GM12878 (cell line): ENCODE data around the gene PARM1. TPM values are rescaled to one million over a fixed set of nuclear protein-coding genes. Genes with fewer than 3 reads are reported as not detected.

ENCODE experiments used
- ATAC-seq: fragments of 200-7000 bp; cut with Tn5 transposase; 3 replicates; pipeline ENCODE4 v1.9.1; 2020; ENCODE audit warnings: mild to moderate bottlenecking, moderate library complexity
- BruUV-seq: library from RNA; stranded (reverse); fragments of 400-500 nt; replicated peaks from 2 replicates; lab custom pipeline; 2021; lab: Mats Ljungman, UMichigan
- CTCF ChIA-PET: fragments of 300-600 bp; sonication (Branson Sonifier 250); formaldehyde crosslinking; extraction: SDS; loops from one replicate; lab custom pipeline; 2021; ENCODE audit warnings: inconsistent platforms; lab: Yijun Ruan, JAX
- POLR2A ChIA-PET: fragments of 350-600 bp; formaldehyde crosslinking; extraction: SDS; loops from one replicate; lab custom pipeline; 2021; ENCODE audit warnings: inconsistent platforms; lab: Charles Lee
- RAD21 ChIA-PET: fragments of 300-600 bp; sonication (Branson Sonifier 250); formaldehyde crosslinking; loops from one replicate; lab custom pipeline; 2023; ENCODE audit warnings: antibody characterized with exemption; ENCODE audit not compliant: unreplicated experiment; lab: Charles Lee
- SMC1A ChIA-PET: fragments of 300-600 bp; sonication (Branson Sonifier 250); formaldehyde crosslinking; loops from one replicate; lab custom pipeline; 2023; ENCODE audit not compliant: unreplicated experiment, uncharacterized antibody; lab: Charles Lee
- DNase-seq: peaks from one replicate; pipeline ENCODE4 v3.0.0-alpha.2; 2011; ENCODE audit warnings: low read depth, low spot score
- FAIRE-seq: peaks from 3 replicates; lab custom pipeline; 2011; peaks lifted over from hg19 to GRCh38; lab: Jason Lieb, UNC
- H2AFZ ChIP-seq: 2 replicates; pipeline ENCODE4 v1.6.0; 2011; ENCODE audit warnings: low read depth, low read length, control low read depth; ENCODE audit not compliant: control insufficient read depth
- H3K27ac ChIP-seq: 2 replicates; pipeline ENCODE4 v1.5.1; 2011; ENCODE audit warnings: control low read depth; ENCODE audit not compliant: control insufficient read depth, insufficient read depth
- H3K27me3 ChIP-seq, 2 experiments: replicated peaks in 1 of 2; 2 replicates each; pipeline versions ENCODE4 v1.6.0 to v1.6.1; 2011; ENCODE audit warnings: low read length in 1 of 2; ENCODE audit not compliant: control insufficient read depth in 2 of 2, insufficient read depth in 2 of 2
- H3K36me3 ChIP-seq, 2 experiments: 2 replicates each; pipeline ENCODE4 v1.5.1; 2011; ENCODE audit warnings: low read length in 1 of 2; ENCODE audit not compliant: control insufficient read depth in 2 of 2, insufficient read depth in 2 of 2
- H3K4me1 ChIP-seq: 2 replicates; pipeline ENCODE4 v1.6.1; 2011; ENCODE audit warnings: mild to moderate bottlenecking, low read length, moderate library complexity, mixed read lengths; ENCODE audit not compliant: control insufficient read depth, insufficient read depth
- H3K4me2 ChIP-seq: 2 replicates; pipeline ENCODE4 v1.6.0; 2011; ENCODE audit warnings: control low read depth; ENCODE audit not compliant: control insufficient read depth, insufficient read depth
- H3K4me3 ChIP-seq: fragments of 200-600 bp; sonication (generic); 2 replicates; pipeline ENCODE4 v1.5.1; 2016
- H3K79me2 ChIP-seq: 2 replicates; pipeline ENCODE4 v1.6.0; 2011; ENCODE audit warnings: low read length; ENCODE audit not compliant: control insufficient read depth, insufficient read depth
- H3K9ac ChIP-seq: 2 replicates; pipeline ENCODE4 v1.8.0; 2011; ENCODE audit warnings: low read length, control low read depth, mixed read lengths; ENCODE audit not compliant: control insufficient read depth, insufficient read depth
- H3K9me3 ChIP-seq: replicated peaks from 3 replicates; pipeline ENCODE4 v1.5.1; 2011; ENCODE audit warnings: mild to moderate bottlenecking, low read length; ENCODE audit not compliant: control insufficient read depth, insufficient read depth
- H4K20me1 ChIP-seq: 2 replicates; pipeline ENCODE4 v1.6.0; 2011; ENCODE audit not compliant: control insufficient read depth, insufficient read depth
- CHD4 ChIP-seq: fragments of 200-600 bp; sonication (generic); IDR thresholded peaks from 2 replicates; pipeline ENCODE4 v1.6.1; 2016; ENCODE audit warnings: mild to moderate bottlenecking
- CUX1 ChIP-seq: IDR thresholded peaks from 2 replicates; pipeline ENCODE4 v1.6.1; 2012; ENCODE audit warnings: improper control_type of control experiment, low read depth, low read length; ENCODE audit not compliant: insufficient replicate concordance
- DPF2 ChIP-seq: fragments of 450-650 bp; IDR thresholded peaks from 2 replicates; pipeline ENCODE4 v1.6.1; 2017; ENCODE audit warnings: mild to moderate bottlenecking
- EZH2 ChIP-seq: IDR thresholded peaks from 2 replicates; pipeline ENCODE4 v1.6.1; 2012; ENCODE audit warnings: low read depth, mild to moderate bottlenecking, control low read depth, inconsistent platforms, low read length, borderline replicate concordance; ENCODE audit not compliant: control insufficient read depth
- HCFC1 ChIP-seq: fragments of 150-350 bp; IDR thresholded peaks from 2 replicates; pipeline ENCODE4 v1.6.1; 2014; ENCODE audit warnings: low read length
- NR2F1 ChIP-seq: fragments of 450-650 bp; conservative IDR thresholded peaks from 2 replicates; pipeline ENCODE4 v1.6.1; 2017; ENCODE audit warnings: mild to moderate bottlenecking
- PBX3 ChIP-seq: IDR thresholded peaks from 2 replicates; pipeline ENCODE4 v1.6.1; 2011; ENCODE audit warnings: mild to moderate bottlenecking, low read depth, low read length, moderate library complexity; ENCODE audit not compliant: insufficient replicate concordance
- POLR2A ChIP-seq: IDR thresholded peaks from 2 replicates; pipeline ENCODE4 v1.6.1; 2011; ENCODE audit warnings: low read depth, mild to moderate bottlenecking, low read length
- RAD51 ChIP-seq: fragments of 450-650 bp; IDR thresholded peaks from 2 replicates; pipeline ENCODE4 v1.6.1; 2016; ENCODE audit warnings: moderate library complexity, mild to moderate bottlenecking, inconsistent platforms
- SKIL ChIP-seq: fragments of 450-650 bp; IDR thresholded peaks from 2 replicates; pipeline ENCODE4 v1.6.1; 2017; ENCODE audit warnings: mild to moderate bottlenecking, low read depth, inconsistent platforms; ENCODE audit not compliant: poor library complexity, severe bottlenecking
- USF2 ChIP-seq: IDR thresholded peaks from 2 replicates; pipeline ENCODE4 v1.6.1; 2011; ENCODE audit warnings: low read depth, low read length, improper control_type of control experiment, borderline replicate concordance
- ZNF207 ChIP-seq: fragments of 450-650 bp; IDR thresholded peaks from 2 replicates; pipeline ENCODE4 v1.6.1; 2014; ENCODE audit warnings: antibody characterized with exemption, mild to moderate bottlenecking, borderline replicate concordance
- WGBS: methylation state at CpG from one replicate; pipeline ENCODE4 v1.1.6; 2016; ENCODE audit warnings: low lambda C conversion rate; ENCODE audit not compliant: insufficient replicate concordance, insufficient coverage; ENCODE audit errors: missing lambda C conversion rate; 5-methylcytosine and 5-hydroxymethylcytosine counted together
- in situ Hi-C: fragments of 300-500 bp; cut with MboI; formaldehyde crosslinking; loops from 9 replicates; pipeline ENCODE4 v1.14.3; 2018; ENCODE audit warnings: mixed read lengths
- intact Hi-C: fragments of 100-400 bp; cut with micrococcal nuclease; formaldehyde crosslinking; loops from one replicate; pipeline ENCODE4 v1.14.2; 2022; ENCODE audit not compliant: unreplicated experiment
- polyA plus RNA-seq, 11 experiments: library from polyadenylated mRNA; depleted of rRNA in 4 of 11; unstranded in 6 of 11; stranded (reverse) in 5 of 11; fragments of >200 nt; fragmentation: Nextera tagmentation in 4 of 11; fragmentation: Illumina TruSeq in 1 of 11; extraction: Ambion mirVana in 4 of 11; extraction: Trizol in 1 of 11; gene quantifications; 1 replicate in 1 of 11; 2 replicates in 10 of 11; pipeline versions ENCODE4 v1.2.1 to v1.2.3, GENCODE V29; 2011 to 2016; ENCODE audit warnings: inconsistent platforms in 2 of 11, missing spikeins in 2 of 11, low read depth in 1 of 11
- total RNA-seq, 4 experiments: library from RNA; depleted of rRNA in 3 of 4; stranded (reverse); fragments of >200 nt in 3 of 4; fragmentation: Illumina TruSeq in 1 of 4; extraction: Trizol in 1 of 4; gene quantifications; 2 replicates each; pipeline versions ENCODE4 v1.2.1 to v1.2.3, GENCODE V29; 2013 to 2021

PARM1 gene
- total and polyA plus RNA-seq, 10 of the 15 experiments (the other 5 are each of a cell fraction or from before 2014, with no cell fraction given) = 13.9 to 56.2 (median 41.3) TPM

- TF ChIP-seq EZH2 = no peak
- no peak for TF ChIP-seq CUX1
Observed at GRCh38 chr4:74996996-74997395, 64.1 kb downstream of the PARM1 start (continued).

- no peaks in the 10 kb centered on the region for H3K4me1 ChIP-seq
- CTCF ChIA-PET = interaction anchor here (0.6 to 1.2 kb wide), 3 partner anchors 11 to 48 kb away, joined by 3 to 5 read pairs (median 3); no protein-coding TSS in a partner anchor
- TF ChIP-seq USF2 (no peak), DPF2 (no peak), RAD51 (no peak), NR2F1 (no peak), HCFC1 (no peak), ZNF207 (no peak), POLR2A (no peak), CHD4 (no peak), SKIL (no peak), PBX3 (no peak)
Observed at GRCh38 chr4:74997948-74998729, 65.2 kb downstream of the PARM1 start.

More at GRCh38 chr4:74997948-74998729, 65.2 kb downstream of the PARM1 start:
- Histone ChIP-seq H3K27ac (no peak overlapping the region), H3K4me3 (no peak overlapping the region), H3K79me2 (no peaks in the 10 kb centered on the region), H3K4me2 (no peak overlapping the region), H3K36me3 (no peaks in the 10 kb centered on the region), H4K20me1 (no peaks in the 10 kb centered on the region), H3K9me3 (no peaks in the 10 kb centered on the region; the same call in 1 of the 3 replicates), H3K27me3 (no peaks in the 10 kb centered on the region), H2AFZ (no peak overlapping the region), H3K9ac (no peak overlapping the region)
- ATAC-seq (no peak), DNase-seq (no peak), FAIRE-seq (no peak)
- no TSS peak for BruUV-seq
- in situ Hi-C loops = no loop called here
- ChIA-PET POLR2A (interaction anchor here (0.5 kb wide), 1 partner anchor 17 kb away, joined by 4 read pairs; no protein-coding TSS in a partner anchor), SMC1A (interaction anchor here (0.8 to 1.4 kb wide), 8 partner anchors 9 to 124 kb away, joined by 3 to 5 read pairs (median 3); no protein-coding TSS in a partner anchor), RAD21 (interaction anchor here (0.9 to 1.7 kb wide), 2 partner anchors 53 to 55 kb away, joined by 3 to 5 read pairs; no protein-coding TSS in a partner anchor)
- 73% methylated on average over 3 of the region's 3 CpGs for WGBS
- intact Hi-C loops = no loop called here
